DMS53 treated with DMSO at 0.1 percent for 48 hours (cell line): Measurements from ENCODE around the gene TIPIN.
A peak's percentile ranks its signal among the peaks of the same experiment; 100 is the strongest.
"Not testable (repeated sequence)": the region's sequence is repeated elsewhere in the genome, so short reads cannot be mapped to it uniquely, and the experiment has no call there.

Source experiments
- DNase-seq: peaks from one replicate; lab custom pipeline; 2025; ENCODE audit not compliant: unreplicated experiment; lab: John Stamatoyannopoulos, UW

Gene TIPIN

GRCh38 chr15:66386204-66387123 is 30.0 kb upstream of the TIPIN start, which contains the start of gene MAP2K1:
MAP2K1 (plus strand) TSS chr15:66386912; CDS start chr15:66387348, 436 bp downstream.
- DNase-seq, result peak; percentile 94

- not testable (repeated sequence) for DNase-seq
Observed at GRCh38 chr15:66381376-66381775, 24.9 kb upstream of the TIPIN start.

- DNase-seq, result no peak
Observed at GRCh38 chr15:66378814-66379430, 22.4 kb upstream of the TIPIN start.

- DNase-seq, result no peak
Observed at GRCh38 chr15:66374179-66374578, 17.7 kb upstream of the TIPIN start.

- peak; percentile 15 for DNase-seq
Observed at GRCh38 chr15:66369773-66370651, 13.5 kb upstream of the TIPIN start.

- no peak for DNase-seq
Observed at GRCh38 chr15:66364944-66365528, 8.6 kb upstream of the TIPIN start.

GRCh38 chr15:66362776-66363175 is 6.3 kb upstream of the TIPIN start:
- DNase-seq, result no peak

GRCh38 chr15:66361745-66362460 is 5.4 kb upstream of the TIPIN start:
- DNase-seq, result not testable (repeated sequence)

GRCh38 chr15:66359740-66360139 is 3.3 kb upstream of the TIPIN start:
- no peak for DNase-seq

- no peak for DNase-seq
Observed at GRCh38 chr15:66356077-66356358, 467 bp downstream of the TIPIN start.

GRCh38 chr15:66348530-66348929 is 8.0 kb downstream of the TIPIN start:
- not testable (repeated sequence) for DNase-seq

- no peak for DNase-seq
Observed at GRCh38 chr15:66328771-66329170, 27.7 kb downstream of the TIPIN start.

- no peak for DNase-seq
Observed at GRCh38 chr15:66327736-66328135, 28.7 kb downstream of the TIPIN start.

GRCh38 chr15:66326051-66326450 is 30.4 kb downstream of the TIPIN start:
- DNase-seq, result no peak

- DNase-seq, result no peak
Observed at GRCh38 chr15:66323312-66323928, 33.1 kb downstream of the TIPIN start.

GRCh38 chr15:66312144-66312543 is 44.3 kb downstream of the TIPIN start:
- DNase-seq, result no peak

- no peak for DNase-seq
Observed at GRCh38 chr15:66310786-66311185, 45.7 kb downstream of the TIPIN start.

- no peak for DNase-seq
Observed at GRCh38 chr15:66309828-66310227, 46.7 kb downstream of the TIPIN start.

- DNase-seq, result no peak
Observed at GRCh38 chr15:66308531-66308930, 48.0 kb downstream of the TIPIN start.

- no peak for DNase-seq
Observed at GRCh38 chr15:66306381-66306780, 50.1 kb downstream of the TIPIN start.
